B cell (primary cell): ENCODE measurements around the gene LRRC3.

Experiments
- EZH2 ChIP-seq: IDR thresholded peaks from 2 replicates; pipeline ENCODE4 v1.6.1; 2012; ENCODE audit warnings: borderline replicate concordance, low read depth, mild to moderate bottlenecking, moderate library complexity, low read length; ENCODE audit not compliant: insufficient read depth, poor library complexity, severe bottlenecking
- TF ChIP-seq, protein P1 (sequence below): fragments of 200-600 bp; IDR thresholded peaks from one replicate; pipeline ENCODE4 v1.8.0; 2022; ENCODE audit warnings: antibody characterized with exemption, mild to moderate bottlenecking

DNA sequence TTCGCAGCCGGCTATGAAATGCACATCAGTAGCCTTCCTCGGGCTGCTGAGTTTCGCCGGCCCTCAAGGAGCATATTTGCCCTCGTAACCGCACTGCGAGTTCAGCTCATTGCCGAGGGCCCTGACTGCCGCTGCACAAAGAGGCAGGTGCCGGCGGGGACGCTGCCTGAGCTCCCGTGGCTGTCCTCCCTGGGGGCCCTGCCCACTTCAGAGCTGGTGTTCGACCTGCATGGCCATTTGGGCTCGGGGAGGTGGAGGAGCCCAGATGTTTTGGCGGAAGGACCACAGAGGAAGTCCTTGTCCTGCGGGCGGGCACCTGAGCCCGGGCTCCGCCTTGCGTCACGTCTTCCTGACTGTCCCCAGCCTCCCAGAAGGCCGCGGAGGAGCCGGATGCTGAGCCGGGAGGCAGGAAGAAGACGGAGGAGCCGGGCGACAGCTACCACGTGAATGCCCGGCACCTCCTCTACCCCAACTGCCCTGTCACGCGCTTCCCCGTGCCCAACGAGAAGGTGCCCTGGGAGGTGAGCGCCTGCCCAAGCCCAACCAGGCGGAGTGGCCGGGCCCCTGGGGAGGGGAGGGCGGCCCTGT, 29.9 kb upstream of the LRRC3 start:
- TF ChIP-seq, protein P1, sequence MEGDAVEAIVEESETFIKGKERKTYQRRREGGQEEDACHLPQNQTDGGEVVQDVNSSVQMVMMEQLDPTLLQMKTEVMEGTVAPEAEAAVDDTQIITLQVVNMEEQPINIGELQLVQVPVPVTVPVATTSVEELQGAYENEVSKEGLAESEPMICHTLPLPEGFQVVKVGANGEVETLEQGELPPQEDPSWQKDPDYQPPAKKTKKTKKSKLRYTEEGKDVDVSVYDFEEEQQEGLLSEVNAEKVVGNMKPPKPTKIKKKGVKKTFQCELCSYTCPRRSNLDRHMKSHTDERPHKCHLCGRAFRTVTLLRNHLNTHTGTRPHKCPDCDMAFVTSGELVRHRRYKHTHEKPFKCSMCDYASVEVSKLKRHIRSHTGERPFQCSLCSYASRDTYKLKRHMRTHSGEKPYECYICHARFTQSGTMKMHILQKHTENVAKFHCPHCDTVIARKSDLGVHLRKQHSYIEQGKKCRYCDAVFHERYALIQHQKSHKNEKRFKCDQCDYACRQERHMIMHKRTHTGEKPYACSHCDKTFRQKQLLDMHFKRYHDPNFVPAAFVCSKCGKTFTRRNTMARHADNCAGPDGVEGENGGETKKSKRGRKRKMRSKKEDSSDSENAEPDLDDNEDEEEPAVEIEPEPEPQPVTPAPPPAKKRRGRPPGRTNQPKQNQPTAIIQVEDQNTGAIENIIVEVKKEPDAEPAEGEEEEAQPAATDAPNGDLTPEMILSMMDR: no peak
- no peak for TF ChIP-seq EZH2
